H9 (cell line): ENCODE measurements around the gene KIAA1671. TPM values are rescaled to one million over a fixed set of nuclear protein-coding genes. Genes with fewer than 3 reads are reported as not detected.

ENCODE experiments used
- DNase-seq: peaks from one replicate; pipeline ENCODE4 v3.0.0-alpha.2; 2017
- H2AFZ ChIP-seq: one replicate; pipeline ENCODE4 v1.6.1; 2013; ENCODE audit warnings: mild to moderate bottlenecking, low read length, control low read depth, moderate library complexity
- H2AK5ac ChIP-seq: 2 replicates; pipeline ENCODE4 v1.6.1; 2013; ENCODE audit warnings: low read length, control low read depth, mixed read lengths; ENCODE audit not compliant: insufficient read length
- H2BK120ac ChIP-seq: one replicate; pipeline ENCODE4 v1.6.1; 2013; ENCODE audit warnings: low read depth, mild to moderate bottlenecking, low read length, control low read depth, inconsistent platforms; ENCODE audit not compliant: poor library complexity, severe bottlenecking
- H2BK12ac ChIP-seq: 2 replicates; pipeline ENCODE4 v1.6.1; 2013; ENCODE audit warnings: low read length, control low read depth, mixed read lengths, low read depth; ENCODE audit not compliant: insufficient read length
- H2BK15ac ChIP-seq: 2 replicates; pipeline ENCODE4 v1.6.1; 2013; ENCODE audit warnings: low read depth, low read length, control low read depth
- H2BK20ac ChIP-seq: one replicate; pipeline ENCODE4 v1.6.1; 2013; ENCODE audit warnings: low read depth, mild to moderate bottlenecking, low read length, control low read depth, inconsistent platforms; ENCODE audit not compliant: poor library complexity, severe bottlenecking
- H2BK5ac ChIP-seq: 2 replicates; pipeline ENCODE4 v1.6.1; 2013; ENCODE audit warnings: low read length, control low read depth, mixed read lengths; ENCODE audit not compliant: insufficient read length
- H3K14ac ChIP-seq: 2 replicates; pipeline ENCODE4 v1.6.1; 2013; ENCODE audit warnings: low read length, control low read depth; ENCODE audit not compliant: insufficient read depth
- H3K18ac ChIP-seq: 2 replicates; pipeline ENCODE4 v1.6.1; 2013; ENCODE audit warnings: low read depth, mild to moderate bottlenecking, mixed read lengths, low read length, control low read depth; ENCODE audit not compliant: insufficient read length
- H3K23ac ChIP-seq: 2 replicates; pipeline ENCODE4 v1.6.1; 2013; ENCODE audit warnings: low read length, control low read depth, mixed read lengths, low read depth; ENCODE audit not compliant: insufficient read length
- H3K23me2 ChIP-seq: 2 replicates; pipeline ENCODE4 v1.6.1; 2013; ENCODE audit warnings: low read depth, mild to moderate bottlenecking, mixed read lengths, low read length, control low read depth; ENCODE audit not compliant: insufficient read length, poor library complexity, severe bottlenecking
- H3K27ac ChIP-seq: 2 replicates; pipeline ENCODE4 v1.5.1; 2013; ENCODE audit warnings: low read length, control low read depth, mixed read lengths, low read depth; ENCODE audit not compliant: insufficient read length
- H3K27me3 ChIP-seq: 2 replicates; pipeline ENCODE4 v1.6.1; 2013; ENCODE audit warnings: low read length, control low read depth, inconsistent platforms; ENCODE audit not compliant: insufficient read depth
- H3K4ac ChIP-seq: 2 replicates; pipeline ENCODE4 v1.6.1; 2013; ENCODE audit warnings: low read depth, mild to moderate bottlenecking, control low read depth, inconsistent platforms, low read length, moderate library complexity
- H3K4me1 ChIP-seq: 2 replicates; pipeline ENCODE4 v1.6.1; 2013; ENCODE audit warnings: low read length, control low read depth, inconsistent platforms; ENCODE audit not compliant: insufficient read depth
- H3K4me2 ChIP-seq: 2 replicates; pipeline ENCODE4 v1.6.1; 2013; ENCODE audit warnings: low read length, control low read depth, mixed read lengths; ENCODE audit not compliant: insufficient read length, insufficient read depth
- H3K56ac ChIP-seq: 2 replicates; pipeline ENCODE4 v1.6.1; 2013; ENCODE audit warnings: low read depth, mild to moderate bottlenecking, mixed read lengths, low read length, control low read depth; ENCODE audit not compliant: insufficient read length
- H3K79me1 ChIP-seq: 2 replicates; pipeline ENCODE4 v1.6.1; 2013; ENCODE audit warnings: low read depth, mild to moderate bottlenecking, moderate library complexity, low read length, control low read depth, inconsistent platforms; ENCODE audit not compliant: insufficient read depth, poor library complexity, severe bottlenecking
- H3K79me2 ChIP-seq: 2 replicates; pipeline ENCODE4 v1.6.1; 2013; ENCODE audit warnings: low read length, control low read depth, inconsistent platforms; ENCODE audit not compliant: insufficient read depth
- H3K9ac ChIP-seq: 2 replicates; pipeline ENCODE4 v1.6.1; 2013; ENCODE audit warnings: low read length, control low read depth, mixed read lengths; ENCODE audit not compliant: insufficient read length; ENCODE audit errors: extremely low read depth
- H3K9me3 ChIP-seq: one replicate; pipeline ENCODE4 v1.6.1; 2013; ENCODE audit warnings: low read depth, low read length, inconsistent platforms; ENCODE audit not compliant: control insufficient read depth
- H3T11ph ChIP-seq: one replicate; pipeline ENCODE4 v1.6.1; 2013; ENCODE audit warnings: mild to moderate bottlenecking, low read length, control low read depth, inconsistent platforms
- H4K20me1 ChIP-seq: one replicate; pipeline ENCODE4 v1.6.1; 2013; ENCODE audit not compliant: control insufficient read depth, insufficient read length, insufficient read depth
- H4K5ac ChIP-seq: 2 replicates; pipeline ENCODE4 v1.6.1; 2013; ENCODE audit warnings: low read depth, mild to moderate bottlenecking, mixed read lengths, low read length, control low read depth; ENCODE audit not compliant: insufficient read length
- H4K8ac ChIP-seq: replicated peaks from 2 replicates; pipeline ENCODE4 v1.6.1; 2013; ENCODE audit warnings: low read length, control low read depth, mixed read lengths, low read depth; ENCODE audit not compliant: insufficient read length
- H4K91ac ChIP-seq: 2 replicates; pipeline ENCODE4 v1.6.1; 2013; ENCODE audit warnings: low read depth, mild to moderate bottlenecking, moderate library complexity, mixed read lengths, low read length, control low read depth; ENCODE audit not compliant: insufficient read length
- H3K27ac Mint-ChIP-seq, 3 experiments: 2 replicates in 2 of 3; 3 replicates in 1 of 3; pipeline ENCODE4 v1.8.0; 2020 to 2021; ENCODE audit warnings: mixed read lengths in 3 of 3, mild to moderate bottlenecking in 1 of 3, moderate library complexity in 1 of 3
- H3K27me3 Mint-ChIP-seq: 2 replicates; pipeline ENCODE4 v1.8.0; 2021; ENCODE audit warnings: low read depth, mild to moderate bottlenecking, moderate library complexity, mixed read lengths
- H3K36me3 Mint-ChIP-seq, 3 experiments: 2 replicates in 2 of 3; 3 replicates in 1 of 3; pipeline ENCODE4 v1.8.0; 2020 to 2021; ENCODE audit warnings: low read depth in 3 of 3, mixed read lengths in 3 of 3; ENCODE audit not compliant: insufficient read depth in 1 of 3
- H3K4me1 Mint-ChIP-seq, 2 experiments: 2 replicates each; pipeline ENCODE4 v1.8.0; 2020; ENCODE audit warnings: mixed read lengths in 2 of 2
- H3K4me3 Mint-ChIP-seq, 2 experiments: 2 replicates in 1 of 2; 3 replicates in 1 of 2; pipeline ENCODE4 v1.8.0; 2020 to 2021; ENCODE audit warnings: mild to moderate bottlenecking in 2 of 2, mixed read lengths in 2 of 2, moderate library complexity in 1 of 2
- H3K9me3 Mint-ChIP-seq, 2 experiments: 2 replicates in 1 of 2; 3 replicates in 1 of 2; pipeline ENCODE4 v1.8.0; 2020; ENCODE audit warnings: mild to moderate bottlenecking in 2 of 2, mixed read lengths in 2 of 2, moderate library complexity in 1 of 2
- whole genome bisulfite sequencing: extraction: QIAGEN DNeasy Blood & Tissue Kit; methylation state at CpG from one replicate; pipeline ENCODE4 v1.1.7; 2013; ENCODE audit warnings: missing lambda C conversion rate, low lambda C conversion rate, mixed read lengths; ENCODE audit not compliant: insufficient read length; ENCODE audit errors: extremely low coverage; 5-methylcytosine and 5-hydroxymethylcytosine counted together
- total RNA-seq: library from RNA; stranded (reverse); gene quantifications from 2 replicates; pipeline ENCODE4 v1.2.1, GENCODE V29; 2021
- TF ChIP-seq, protein P1 (sequence below): fragments of 200-600 bp; sonication (generic); conservative IDR thresholded peaks from 3 replicates; pipeline ENCODE4 v1.8.0; 2021; ENCODE audit warnings: antibody characterized with exemption, mild to moderate bottlenecking

The KIAA1671 gene
- total RNA-seq, 1 experiment from 2014 or later = 22.6 TPM

DNA sequence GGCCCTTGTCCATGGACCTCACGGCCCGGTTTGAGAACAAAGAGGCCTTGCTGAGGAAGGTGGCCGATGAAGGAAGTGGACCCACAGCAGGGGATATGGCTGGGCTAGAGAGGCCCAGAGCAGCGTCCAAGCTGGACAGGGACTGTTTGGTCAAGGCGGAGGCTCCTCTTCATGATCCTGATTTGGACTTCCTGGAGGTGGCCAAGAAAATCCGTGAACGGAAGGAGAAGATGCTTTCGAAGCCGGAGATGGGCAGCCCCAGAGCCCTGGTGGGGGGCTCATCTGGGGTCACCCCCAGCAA is 76.3 kb downstream of the KIAA1671 start:
- no peak overlapping the region for H2AFZ ChIP-seq
- H2BK12ac ChIP-seq = no peak overlapping the region

More for the DNA sequence above, 76.3 kb downstream of the KIAA1671 start:
- Histone ChIP-seq H4K20me1 (no peaks in the 10 kb centered on the region), H3K4ac (no peak overlapping the region), H2BK120ac (no peak overlapping the region), H3K27ac (no peak overlapping the region), H3K14ac (no peak overlapping the region), H4K91ac (no peak overlapping the region), H3K79me1 (no peaks in the 10 kb centered on the region), H3K9me3 (no peaks in the 10 kb centered on the region), H2BK5ac (no peak overlapping the region), H2BK20ac (no peak overlapping the region), H3K23me2 (no peaks in the 10 kb centered on the region), H3K27me3 (no peaks in the 10 kb centered on the region), H4K5ac (no peak overlapping the region), H4K8ac (no peak overlapping the region), H2BK15ac (no peak overlapping the region), H3K79me2 (no peaks in the 10 kb centered on the region), H3K18ac (no peak overlapping the region), H2AK5ac (no peak overlapping the region), H3K4me1 (no peaks in the 10 kb centered on the region; the same call in 1 of the 2 replicates), H3T11ph (no peak overlapping the region), H3K4me2 (no peak overlapping the region), H3K23ac (no peak overlapping the region), H3K9ac (no peak overlapping the region), H3K56ac (no peak overlapping the region)
- TF ChIP-seq, protein P1, sequence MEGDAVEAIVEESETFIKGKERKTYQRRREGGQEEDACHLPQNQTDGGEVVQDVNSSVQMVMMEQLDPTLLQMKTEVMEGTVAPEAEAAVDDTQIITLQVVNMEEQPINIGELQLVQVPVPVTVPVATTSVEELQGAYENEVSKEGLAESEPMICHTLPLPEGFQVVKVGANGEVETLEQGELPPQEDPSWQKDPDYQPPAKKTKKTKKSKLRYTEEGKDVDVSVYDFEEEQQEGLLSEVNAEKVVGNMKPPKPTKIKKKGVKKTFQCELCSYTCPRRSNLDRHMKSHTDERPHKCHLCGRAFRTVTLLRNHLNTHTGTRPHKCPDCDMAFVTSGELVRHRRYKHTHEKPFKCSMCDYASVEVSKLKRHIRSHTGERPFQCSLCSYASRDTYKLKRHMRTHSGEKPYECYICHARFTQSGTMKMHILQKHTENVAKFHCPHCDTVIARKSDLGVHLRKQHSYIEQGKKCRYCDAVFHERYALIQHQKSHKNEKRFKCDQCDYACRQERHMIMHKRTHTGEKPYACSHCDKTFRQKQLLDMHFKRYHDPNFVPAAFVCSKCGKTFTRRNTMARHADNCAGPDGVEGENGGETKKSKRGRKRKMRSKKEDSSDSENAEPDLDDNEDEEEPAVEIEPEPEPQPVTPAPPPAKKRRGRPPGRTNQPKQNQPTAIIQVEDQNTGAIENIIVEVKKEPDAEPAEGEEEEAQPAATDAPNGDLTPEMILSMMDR = no peak; the same call in 2 of the 3 replicates
- Mint-ChIP-seq H3K36me3 (peaks cover 3 to 25% (median 24%) of the 10 kb centered on the region in 3 experiments; a peak in 4 of 7 replicates), H3K27me3 (no peaks in the 10 kb centered on the region), H3K4me3 (no peak overlapping the region), H3K9me3 (no peaks in the 10 kb centered on the region), H3K4me1 (peaks cover 11 to 17% of the 10 kb centered on the region in 2 experiments), H3K27ac (peak overlapping the region in 1 of 3 experiments; percentile 44; a peak in 2 of 7 replicates)
- DNase-seq = no peak
- no CpG with 5 or more reads among the region's 9 CpGs for WGBS
